GM21825 (cell line): ENCODE data around the gene GLI3.
A peak's percentile ranks its signal among the peaks of the same experiment; 100 is the strongest.

Experiments used
- ATAC-seq: cut with Tn5 transposase; IDR thresholded peaks from one replicate; pipeline ENCODE4 v1.9.1; 2021; ENCODE audit warnings: mild to moderate bottlenecking, moderate library complexity; ENCODE audit not compliant: unreplicated experiment

The GLI3 gene

GRCh38 chr7:41940760-41941343 lies 296.2 kb downstream of the GLI3 start:
- ATAC-seq: peak; percentile 84

GRCh38 chr7:41938371-41938770 lies 298.6 kb downstream of the GLI3 start:
- ATAC-seq: no peak

GRCh38 chr7:41933427-41933826 lies 303.6 kb downstream of the GLI3 start:
- ATAC-seq: no peak

- ATAC-seq: no peak
These were observed 305.8 kb downstream of the GLI3 start for GRCh38 chr7:41931263-41931646.

- no peak for ATAC-seq
These were observed 306.3 kb downstream of the GLI3 start for GRCh38 chr7:41930538-41931262.

GRCh38 chr7:41928781-41929180 lies 308.2 kb downstream of the GLI3 start:
- no peak for ATAC-seq

GRCh38 chr7:41928166-41928565 lies 308.8 kb downstream of the GLI3 start:
- ATAC-seq: no peak

GRCh38 chr7:41927380-41927779 lies 309.6 kb downstream of the GLI3 start:
- no peak for ATAC-seq

- ATAC-seq: no peak
These were observed 311.1 kb downstream of the GLI3 start for GRCh38 chr7:41925946-41926345.

GRCh38 chr7:41924796-41925195 lies 312.2 kb downstream of the GLI3 start:
- no peak for ATAC-seq

- no peak for ATAC-seq
These were observed 314.6 kb downstream of the GLI3 start for GRCh38 chr7:41922373-41922772.

- no peak for ATAC-seq
These were observed 315.5 kb downstream of the GLI3 start for GRCh38 chr7:41921453-41921981.

- ATAC-seq: no peak
These were observed 318.4 kb downstream of the GLI3 start for GRCh38 chr7:41918597-41918996.

GRCh38 chr7:41916450-41916927 lies 320.5 kb downstream of the GLI3 start:
- no peak for ATAC-seq

GRCh38 chr7:41915871-41916270 lies 321.1 kb downstream of the GLI3 start:
- no peak for ATAC-seq

GRCh38 chr7:41912851-41913567 lies 324.0 kb downstream of the GLI3 start:
- no peak for ATAC-seq

- no peak for ATAC-seq
These were observed 324.6 kb downstream of the GLI3 start for GRCh38 chr7:41912426-41912825.

GRCh38 chr7:41911792-41912191 lies 325.2 kb downstream of the GLI3 start:
- ATAC-seq: no peak
